ENCODE results near the gene IKZF4.
"Not testable (repeated sequence)": the region's sequence is repeated elsewhere in the genome, so short reads cannot be mapped to it uniquely, and the experiment has no call there.

Gene IKZF4

DNA sequence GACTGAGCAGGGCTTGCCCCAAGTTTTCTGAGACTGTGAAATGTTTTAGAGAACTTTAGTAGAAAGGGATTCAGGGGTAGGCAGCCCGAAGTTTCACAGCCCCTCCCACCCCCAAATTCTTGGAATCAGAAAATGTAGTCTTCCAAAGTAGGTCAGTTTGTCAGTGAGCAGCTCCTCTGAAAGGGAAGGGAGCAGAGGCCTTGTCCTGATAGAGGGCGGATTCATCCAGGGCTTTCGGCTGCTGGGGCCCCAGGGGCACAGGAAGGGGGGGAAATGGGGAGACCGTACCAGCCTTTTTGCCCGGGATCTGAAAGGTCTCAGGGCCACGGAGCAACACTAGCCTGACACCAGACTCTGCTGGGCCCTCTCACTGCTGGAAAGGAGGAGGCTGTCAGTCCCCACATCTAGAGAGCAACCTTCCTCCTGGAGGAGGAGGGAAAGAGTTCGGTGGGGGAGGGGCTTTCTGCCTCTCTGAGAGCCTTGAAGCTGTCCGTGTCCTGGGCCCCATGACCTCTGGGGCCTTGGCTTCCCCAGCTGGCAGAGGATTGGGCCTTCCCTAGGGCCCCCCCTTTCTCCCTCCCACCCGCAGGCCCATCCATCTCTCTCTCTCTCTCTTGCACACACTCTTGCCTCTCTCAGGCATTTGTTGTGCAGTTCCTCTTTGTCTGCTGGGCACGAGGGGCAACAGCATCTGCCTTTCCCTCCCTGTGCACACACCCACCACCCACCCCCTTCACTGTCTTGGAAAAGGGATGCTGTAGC lies at the start of gene IKZF4:
TSS of gene IKZF4 (plus strand) at position 621 of the 762 bp plus-strand sequence. CDS start 451 bp downstream, outside the sequence.
- DNase-seq (ENCODE audit: low read depth in 2 of 3, low spot score in 1 of 3): no peak

DNA sequence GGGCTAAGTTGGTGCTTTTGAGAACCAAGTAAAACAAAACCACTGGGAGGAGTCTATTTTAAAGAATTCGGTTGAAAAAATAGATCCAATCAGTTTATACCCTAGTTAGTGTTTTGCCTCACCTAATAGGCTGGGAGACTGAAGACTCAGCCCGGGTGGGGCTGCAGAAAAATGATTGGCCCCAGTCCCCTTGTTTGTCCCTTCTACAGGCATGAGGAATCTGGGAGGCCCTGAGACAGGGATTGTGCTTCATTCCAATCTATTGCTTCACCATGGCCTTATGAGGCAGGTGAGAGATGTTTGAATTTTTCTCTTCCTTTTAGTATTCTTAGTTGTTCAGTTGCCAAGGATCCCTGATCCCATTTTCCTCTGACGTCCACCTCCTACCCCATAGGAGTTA lies 48.8 kb upstream of the IKZF4 start:
- no peak for DNase-seq (ENCODE audit: low read depth in 2 of 3, low spot score in 1 of 3)

- no peak for DNase-seq (ENCODE audit: low read depth in 2 of 3, low spot score in 1 of 3)
Observed at GRCh38 chr12:55972456-55972855, 48.4 kb upstream of the IKZF4 start.

DNA sequence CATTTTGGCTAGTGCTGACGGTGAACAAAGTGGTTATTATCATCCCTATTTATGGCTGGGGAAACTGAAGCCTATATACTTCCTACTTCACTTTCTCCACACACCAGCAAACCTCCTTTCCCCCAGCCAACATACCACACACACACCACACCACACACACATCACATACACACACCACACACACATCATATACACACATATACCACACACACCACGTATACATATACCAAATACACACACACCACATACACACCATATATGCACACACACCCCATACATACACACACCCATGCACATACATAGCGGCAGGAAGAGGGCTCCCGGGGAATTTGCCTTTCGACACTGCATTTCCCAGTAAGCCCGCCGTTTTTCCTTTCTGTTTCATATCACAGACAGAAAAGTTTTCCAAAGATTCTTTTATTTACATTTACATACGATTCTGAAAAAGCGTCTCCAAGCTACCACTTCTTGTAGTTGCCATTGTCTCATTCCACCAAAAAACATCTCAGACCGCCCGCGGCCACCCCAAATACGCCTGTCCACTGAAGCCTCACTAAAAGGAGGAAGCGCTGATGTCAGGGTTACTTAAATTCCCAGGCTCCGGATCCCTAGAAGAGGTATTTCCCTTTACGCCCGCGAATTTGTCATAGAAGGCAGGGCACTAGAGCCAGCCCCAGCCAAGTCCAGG lies 47.8 kb upstream of the IKZF4 start:
- no peak for DNase-seq (ENCODE audit: low read depth in 2 of 3, low spot score in 1 of 3)

DNA sequence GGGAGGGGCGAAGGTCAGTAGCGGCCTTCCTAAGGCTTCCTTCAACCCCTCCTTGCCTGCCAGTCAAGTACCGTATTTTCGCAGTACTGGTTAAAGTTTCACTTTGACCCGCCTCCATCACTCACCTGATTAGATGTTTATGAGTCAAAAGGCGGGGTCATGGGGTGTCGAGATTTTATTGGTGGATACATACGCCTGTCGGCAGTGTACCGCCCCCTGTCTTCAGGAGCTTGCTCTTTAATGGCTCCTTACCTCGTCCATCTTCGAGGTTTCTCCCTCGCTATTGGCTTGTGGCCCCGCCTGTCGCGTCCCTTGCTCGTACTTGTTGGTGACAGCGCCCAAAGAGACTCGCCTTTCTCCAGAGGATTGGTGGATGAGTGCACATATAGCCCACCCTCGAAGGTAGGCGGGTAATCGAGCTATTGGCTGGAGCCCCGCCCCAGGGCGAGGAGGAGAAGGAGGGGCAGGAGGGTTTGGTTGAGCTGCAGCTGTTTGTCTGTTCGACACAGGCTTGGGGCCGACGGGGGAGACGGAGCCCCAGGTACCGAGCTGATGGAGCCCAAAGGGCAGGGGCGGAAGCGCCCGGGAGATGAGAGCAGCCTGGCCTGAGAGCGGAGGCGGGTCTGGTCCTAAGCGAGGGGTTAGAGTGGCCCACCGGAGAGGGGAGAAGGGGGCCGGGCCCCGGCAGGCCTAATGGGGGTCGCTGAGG lies 47.1 kb upstream of the IKZF4 start, which contains the start of gene RAB5B:
TSS of gene RAB5B (plus strand) at position 480 of the 709 bp plus-strand sequence. CDS start 12,883 bp downstream, outside the sequence.
- peak; percentile 95 to 98 (median 96) for DNase-seq (ENCODE audit: low read depth in 2 of 3, low spot score in 1 of 3)

DNA sequence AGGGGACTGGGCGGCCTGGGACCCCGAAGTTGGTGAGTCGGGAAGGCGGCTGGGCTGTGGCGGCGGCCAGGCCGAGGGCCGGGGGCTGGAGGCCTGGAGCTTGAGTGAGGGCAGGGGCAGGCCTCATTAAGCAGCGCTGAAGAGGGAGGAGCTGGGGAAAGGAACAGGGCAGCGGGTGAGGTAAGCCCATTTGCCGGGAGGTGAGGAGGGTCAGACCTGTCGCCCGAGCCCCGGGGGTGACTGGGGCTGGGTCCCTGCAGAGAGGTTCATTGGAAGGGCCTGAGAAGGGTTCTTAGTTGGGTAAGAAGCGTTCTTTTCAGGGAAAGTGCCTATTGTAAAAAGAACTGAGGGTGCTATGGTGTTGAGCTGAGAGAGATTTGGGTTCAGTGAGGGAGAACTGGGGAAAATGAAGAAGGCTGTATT lies 46.5 kb upstream of the IKZF4 start:
- DNase-seq (ENCODE audit: low read depth in 2 of 3, low spot score in 1 of 3): peak in 2 of 3 donors; percentile 12 to 19

DNA sequence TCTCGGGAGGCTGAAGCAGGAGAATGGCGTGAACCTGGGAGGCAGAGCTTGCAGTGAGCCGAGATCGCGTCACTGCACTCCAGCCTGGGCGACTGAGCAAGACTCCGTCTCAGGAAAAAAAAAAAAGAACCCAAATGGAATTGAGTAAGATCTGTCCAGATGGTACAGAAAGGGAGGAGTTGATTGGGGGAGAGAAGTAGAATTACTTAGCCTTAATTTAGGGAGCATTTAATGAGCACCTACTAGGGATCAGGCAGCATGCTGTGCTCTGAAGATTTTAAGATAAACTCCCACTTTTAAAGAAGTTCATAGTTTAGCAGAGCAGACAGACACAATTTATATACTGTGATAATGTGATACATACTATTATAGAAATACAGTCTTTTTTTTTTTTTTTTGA lies 42.5 kb upstream of the IKZF4 start:
- no peak for DNase-seq (ENCODE audit: low read depth in 2 of 3, low spot score in 1 of 3)

DNA sequence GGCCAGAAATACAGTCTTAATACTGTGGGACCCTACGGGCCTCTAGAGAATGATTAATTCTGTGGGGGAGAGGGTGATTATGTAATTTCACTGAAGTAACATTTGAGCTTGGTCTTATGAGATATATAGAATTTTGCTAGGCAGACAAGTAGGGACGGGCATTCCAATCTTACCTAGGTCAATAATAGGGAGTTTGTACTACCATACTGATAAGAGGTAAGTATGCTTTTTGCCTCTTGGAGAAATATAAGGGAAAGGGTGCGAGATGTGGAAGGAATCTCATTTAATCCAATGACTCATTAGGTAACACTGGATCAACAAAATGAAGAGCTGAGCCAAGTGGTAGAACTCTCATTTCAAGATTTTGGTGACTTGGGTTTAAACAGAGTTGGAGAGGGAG lies 41.8 kb upstream of the IKZF4 start:
- DNase-seq (ENCODE audit: low read depth in 2 of 3, low spot score in 1 of 3): no peak

GRCh38 chr12:55981882-55982281 lies 39.0 kb upstream of the IKZF4 start:
- not testable (repeated sequence) for DNase-seq (ENCODE audit: low read depth in 2 of 3, low spot score in 1 of 3)

DNA sequence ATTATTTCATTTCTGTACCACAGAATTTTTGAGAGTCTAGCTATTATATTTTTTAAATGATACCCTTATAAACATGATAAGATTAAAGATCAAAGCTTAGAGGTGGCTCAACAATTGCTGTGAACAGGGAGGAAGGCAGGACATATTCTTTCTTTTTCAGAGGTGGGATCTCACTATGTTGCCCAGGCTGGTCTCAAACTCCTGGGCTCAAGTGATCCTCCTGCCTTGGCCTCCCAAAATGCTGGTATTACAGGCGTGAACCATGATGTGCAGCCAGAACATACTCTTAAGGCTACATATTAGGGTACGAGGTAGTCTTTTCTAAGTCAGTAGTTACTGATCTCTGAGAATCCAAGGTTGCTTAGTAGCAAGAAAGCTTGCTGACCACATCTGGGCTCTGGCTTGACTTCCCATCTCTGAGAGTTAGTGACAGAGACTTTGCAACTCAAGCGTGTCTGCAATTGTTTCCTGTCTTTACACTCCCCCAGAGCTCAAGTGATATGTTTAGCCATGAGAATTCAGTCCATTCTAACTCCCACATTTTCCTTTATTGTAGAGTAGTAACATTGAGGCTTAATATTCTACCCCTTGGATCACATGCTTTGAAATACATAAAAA lies 38.4 kb upstream of the IKZF4 start:
- no peak for DNase-seq (ENCODE audit: low read depth in 2 of 3, low spot score in 1 of 3)

- no peak for DNase-seq (ENCODE audit: low read depth in 2 of 3, low spot score in 1 of 3)
Observed at GRCh38 chr12:55983232-55983842, 37.5 kb upstream of the IKZF4 start.

DNA sequence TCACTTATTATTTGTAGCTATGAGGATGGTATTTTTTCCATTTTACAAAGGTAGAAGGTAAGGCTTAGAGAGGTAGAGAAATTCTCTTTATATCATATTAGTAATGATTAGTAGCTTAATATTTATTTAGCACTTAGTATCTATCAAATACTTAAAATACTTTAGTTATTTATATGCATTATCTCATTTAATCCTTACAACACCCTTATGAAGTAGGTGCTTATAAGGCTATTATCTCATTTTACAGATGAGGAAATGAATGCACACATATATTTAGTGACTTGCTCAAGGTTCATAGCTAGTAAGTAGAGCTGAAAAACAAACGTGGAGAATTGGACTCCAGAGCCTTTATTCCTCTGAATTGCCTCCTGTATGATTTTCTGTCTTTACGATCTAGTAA lies 36.0 kb upstream of the IKZF4 start:
- no peak for DNase-seq (ENCODE audit: low read depth in 2 of 3, low spot score in 1 of 3)

GRCh38 chr12:55985341-55985740 lies 35.5 kb upstream of the IKZF4 start:
- DNase-seq (ENCODE audit: low read depth in 2 of 3, low spot score in 1 of 3): no peak

GRCh38 chr12:55985976-55986375 lies 34.9 kb upstream of the IKZF4 start:
- DNase-seq (ENCODE audit: low read depth in 2 of 3, low spot score in 1 of 3): not testable (repeated sequence)

GRCh38 chr12:55991110-55991509 lies 29.7 kb upstream of the IKZF4 start:
- DNase-seq (ENCODE audit: low read depth in 2 of 3, low spot score in 1 of 3): no peak

DNA sequence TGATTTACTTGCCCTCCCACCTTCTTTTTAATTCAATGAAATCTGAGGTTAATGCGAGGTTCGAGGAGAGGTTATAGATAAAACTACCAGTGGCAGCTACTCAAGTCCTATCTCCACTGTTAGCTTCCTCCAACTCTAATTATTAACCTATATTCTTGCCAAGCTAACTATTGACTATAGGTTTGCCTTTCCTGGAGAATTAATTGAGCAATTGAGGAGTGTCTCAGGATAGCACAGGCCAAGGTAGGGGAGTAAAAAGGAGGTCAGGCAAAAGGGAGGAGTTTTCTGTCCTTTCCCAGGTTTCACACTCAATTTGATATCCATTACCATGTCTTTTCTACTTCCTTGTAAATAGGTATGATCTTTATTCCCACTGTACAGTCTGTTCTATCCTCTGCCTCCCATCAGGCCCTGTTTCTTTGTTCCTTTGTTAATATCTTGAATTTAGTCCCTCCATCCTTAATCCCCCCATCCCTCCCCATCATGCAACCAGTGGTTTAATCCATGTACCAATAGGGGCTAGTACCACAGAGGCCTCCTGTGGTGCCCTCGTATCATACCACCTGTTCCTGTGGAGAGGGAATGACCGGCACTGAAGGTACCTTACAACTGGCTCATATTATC lies 27.5 kb upstream of the IKZF4 start:
- DNase-seq (ENCODE audit: low read depth in 2 of 3, low spot score in 1 of 3): no peak

DNA sequence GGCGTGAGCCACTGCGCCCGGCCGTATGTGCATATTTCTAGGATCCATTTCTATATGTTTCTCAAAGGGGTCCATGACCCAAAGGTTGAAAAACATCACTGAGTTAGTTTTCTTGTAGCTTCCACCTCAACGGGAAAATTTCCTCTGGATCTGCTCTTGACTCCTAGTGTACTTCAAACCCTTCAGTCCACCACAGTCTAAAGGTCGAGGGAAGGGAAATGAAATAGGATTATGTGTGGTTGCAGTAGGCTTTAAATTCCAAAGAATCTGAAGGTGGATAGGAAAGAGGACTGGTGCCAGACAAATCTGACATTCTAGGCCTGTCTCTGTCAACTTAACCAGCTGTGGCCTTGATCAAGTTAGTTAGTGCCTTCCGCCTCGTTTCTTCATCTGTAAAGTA lies 25.5 kb upstream of the IKZF4 start:
- DNase-seq (ENCODE audit: low read depth in 2 of 3, low spot score in 1 of 3): no peak

- DNase-seq (ENCODE audit: low read depth in 2 of 3, low spot score in 1 of 3): peak in 2 of 3 donors; percentile 36 to 69
Observed at GRCh38 chr12:55996201-55996714, 24.6 kb upstream of the IKZF4 start.

- no peak for DNase-seq (ENCODE audit: low read depth in 2 of 3, low spot score in 1 of 3)
Observed at GRCh38 chr12:55996715-55997534, 23.9 kb upstream of the IKZF4 start, which contains the start of gene SUOX. TSS of gene SUOX (plus strand) at chr12:55997276. CDS start at chr12:56002222, 4,946 bp downstream.
